DND-41 (cell line): ENCODE measurements around the gene ANKS1B.

Experiments used
- ATAC-seq: fragments of 200-7000 bp; cut with Tn5 transposase; 3 replicates; pipeline ENCODE4 v1.9.1; 2021; ENCODE audit warnings: low read depth; ENCODE audit not compliant: insufficient read depth
- DNase-seq: peaks from one replicate; pipeline ENCODE4 v3.0.0-alpha.2; 2020
- H2AFZ ChIP-seq: 2 replicates; pipeline ENCODE4 v1.6.0; 2012; ENCODE audit warnings: low read depth, low read length
- H3K27ac ChIP-seq: 2 replicates; pipeline ENCODE4 v1.5.1; 2012; ENCODE audit warnings: low read length, inconsistent platforms
- H3K27me3 ChIP-seq: fragments of 200-600 bp; sonication (generic); 2 replicates; pipeline ENCODE4 v1.6.0; 2012; ENCODE audit warnings: low read length, mild to moderate bottlenecking, inconsistent platforms; ENCODE audit not compliant: insufficient read depth, poor library complexity
- H3K36me3 ChIP-seq: 2 replicates; pipeline ENCODE4 v1.5.1; 2012; ENCODE audit warnings: low read length, inconsistent platforms; ENCODE audit not compliant: insufficient read depth
- H3K4me1 ChIP-seq: 2 replicates; pipeline ENCODE4 v1.5.1; 2012; ENCODE audit warnings: mild to moderate bottlenecking, low read length; ENCODE audit not compliant: insufficient read depth
- H3K4me2 ChIP-seq: 2 replicates; pipeline ENCODE4 v1.6.0; 2012; ENCODE audit warnings: mild to moderate bottlenecking, moderate library complexity, low read length, inconsistent platforms; ENCODE audit not compliant: insufficient read depth
- H3K4me3 ChIP-seq, 2 experiments: fragments of 200-600 bp in 1 of 2; shearing (Covaris generic) in 1 of 2; 2 replicates each; pipeline ENCODE4 v1.5.1; 2012 to 2016; ENCODE audit warnings: inconsistent platforms in 2 of 2, low read length in 2 of 2, mild to moderate bottlenecking in 2 of 2, low read depth in 1 of 2, moderate library complexity in 1 of 2
- H3K79me2 ChIP-seq: 2 replicates; pipeline ENCODE4 v1.6.0; 2012; ENCODE audit warnings: low read length, inconsistent platforms; ENCODE audit not compliant: insufficient read depth
- H3K9ac ChIP-seq: 2 replicates; pipeline ENCODE4 v1.6.0; 2012; ENCODE audit warnings: low read depth, mild to moderate bottlenecking, inconsistent platforms, low read length, moderate library complexity
- H3K9me3 ChIP-seq: 2 replicates; pipeline ENCODE4 v1.5.1; 2012; ENCODE audit warnings: low read length, moderate library complexity, mild to moderate bottlenecking, inconsistent platforms; ENCODE audit not compliant: insufficient read depth, severe bottlenecking
- H4K20me1 ChIP-seq: 2 replicates; pipeline ENCODE4 v1.6.0; 2012; ENCODE audit warnings: low read length; ENCODE audit not compliant: insufficient read depth
- EZH2 ChIP-seq: IDR thresholded peaks from 3 replicates; pipeline ENCODE4 v1.6.1; 2012; ENCODE audit warnings: borderline replicate concordance, low read depth, mild to moderate bottlenecking, moderate library complexity, low read length, inconsistent platforms; ENCODE audit not compliant: severe bottlenecking
- TF ChIP-seq, protein P1 (sequence below): IDR thresholded peaks from 2 replicates; pipeline ENCODE4 v1.5.1; 2012; ENCODE audit warnings: borderline replicate concordance, low read length, moderate library complexity, mild to moderate bottlenecking; ENCODE audit not compliant: poor library complexity, severe bottlenecking; ENCODE audit errors: extremely low read depth

ANKS1B gene

DNA sequence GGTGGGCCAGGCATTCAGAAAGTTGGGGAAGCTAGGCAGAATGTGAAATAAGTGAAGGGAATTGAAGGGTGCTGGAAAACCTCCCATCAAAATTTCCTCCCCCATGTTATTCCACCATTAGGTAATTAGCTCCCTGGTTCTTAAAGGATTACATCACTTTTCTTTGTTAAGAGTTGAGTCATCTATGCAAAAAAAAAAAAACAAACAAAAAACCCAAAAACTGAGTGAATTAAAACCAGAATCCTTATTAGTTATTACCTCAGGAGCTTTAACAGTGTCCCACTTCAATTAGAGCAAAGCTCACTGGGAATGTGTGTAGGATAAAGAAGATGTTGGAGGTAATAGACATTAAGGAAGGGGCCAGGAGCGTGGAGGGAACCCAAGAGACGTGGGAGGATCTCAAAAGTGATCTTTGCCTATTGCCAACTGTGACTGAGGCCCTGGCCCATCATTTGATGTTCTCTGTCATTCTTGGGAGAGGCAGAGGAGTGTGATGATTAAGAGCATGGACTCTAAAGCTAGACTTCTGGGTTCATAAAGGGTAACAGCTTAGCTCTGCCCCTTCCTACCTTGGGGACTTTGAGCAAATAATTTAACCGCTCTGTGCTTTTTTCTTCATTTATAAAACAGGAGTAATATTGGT is 975.0 kb downstream of the ANKS1B start:
- H3K4me1 ChIP-seq: no peaks in the 10 kb centered on the region
- peaks cover 9% of the 10 kb centered on the region for H3K27me3 ChIP-seq
- no peak overlapping the region for H2AFZ ChIP-seq
- H3K27ac ChIP-seq: no peak overlapping the region
- H3K36me3 ChIP-seq: no peaks in the 10 kb centered on the region
- no peak overlapping the region for H3K9ac ChIP-seq
- no peak overlapping the region for H3K4me3 ChIP-seq
- TF ChIP-seq, protein P1, sequence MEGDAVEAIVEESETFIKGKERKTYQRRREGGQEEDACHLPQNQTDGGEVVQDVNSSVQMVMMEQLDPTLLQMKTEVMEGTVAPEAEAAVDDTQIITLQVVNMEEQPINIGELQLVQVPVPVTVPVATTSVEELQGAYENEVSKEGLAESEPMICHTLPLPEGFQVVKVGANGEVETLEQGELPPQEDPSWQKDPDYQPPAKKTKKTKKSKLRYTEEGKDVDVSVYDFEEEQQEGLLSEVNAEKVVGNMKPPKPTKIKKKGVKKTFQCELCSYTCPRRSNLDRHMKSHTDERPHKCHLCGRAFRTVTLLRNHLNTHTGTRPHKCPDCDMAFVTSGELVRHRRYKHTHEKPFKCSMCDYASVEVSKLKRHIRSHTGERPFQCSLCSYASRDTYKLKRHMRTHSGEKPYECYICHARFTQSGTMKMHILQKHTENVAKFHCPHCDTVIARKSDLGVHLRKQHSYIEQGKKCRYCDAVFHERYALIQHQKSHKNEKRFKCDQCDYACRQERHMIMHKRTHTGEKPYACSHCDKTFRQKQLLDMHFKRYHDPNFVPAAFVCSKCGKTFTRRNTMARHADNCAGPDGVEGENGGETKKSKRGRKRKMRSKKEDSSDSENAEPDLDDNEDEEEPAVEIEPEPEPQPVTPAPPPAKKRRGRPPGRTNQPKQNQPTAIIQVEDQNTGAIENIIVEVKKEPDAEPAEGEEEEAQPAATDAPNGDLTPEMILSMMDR: no peak
- no peak for TF ChIP-seq EZH2
- no peaks in the 10 kb centered on the region for H3K79me2 ChIP-seq
- no peaks in the 10 kb centered on the region for H4K20me1 ChIP-seq
- DNase-seq (no peak), ATAC-seq (no peak)
- no peaks in the 10 kb centered on the region for H3K9me3 ChIP-seq
- H3K4me2 ChIP-seq: no peak overlapping the region

DNA sequence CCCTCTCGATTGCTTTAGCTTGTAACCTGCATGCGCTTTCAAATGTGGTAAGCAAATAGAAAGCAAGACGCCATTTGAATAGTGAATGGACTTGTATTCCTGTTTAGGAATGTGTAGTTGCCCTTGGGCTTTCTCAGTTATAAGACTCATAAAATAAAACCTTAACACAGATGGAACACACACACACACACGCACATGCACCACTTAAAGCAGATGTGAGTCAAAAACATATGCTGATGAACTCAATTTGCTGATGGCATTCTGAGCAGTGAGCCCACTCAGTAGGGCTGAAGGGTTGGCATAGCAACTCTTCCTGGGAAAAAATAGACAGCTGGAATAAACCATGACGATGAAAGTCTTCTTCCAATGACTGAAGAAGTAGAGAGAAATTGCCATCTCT is 979.1 kb downstream of the ANKS1B start:
- H3K36me3 ChIP-seq: no peaks in the 10 kb centered on the region
- no peaks in the 10 kb centered on the region for H3K4me1 ChIP-seq
- no peaks in the 10 kb centered on the region for H4K20me1 ChIP-seq
- TF ChIP-seq, protein P1: no peak
- no peak for TF ChIP-seq EZH2
- H3K27ac ChIP-seq: no peak overlapping the region
- no peaks in the 10 kb centered on the region for H3K79me2 ChIP-seq
- H3K27me3 ChIP-seq: peaks cover 5% of the 10 kb centered on the region
- no peak overlapping the region for H3K4me3 ChIP-seq
- H3K9me3 ChIP-seq: no peaks in the 10 kb centered on the region
- no peak overlapping the region for H2AFZ ChIP-seq
- no peak overlapping the region for H3K9ac ChIP-seq
- H3K4me2 ChIP-seq: no peak overlapping the region
- DNase-seq: no peak
- no peak for ATAC-seq

DNA sequence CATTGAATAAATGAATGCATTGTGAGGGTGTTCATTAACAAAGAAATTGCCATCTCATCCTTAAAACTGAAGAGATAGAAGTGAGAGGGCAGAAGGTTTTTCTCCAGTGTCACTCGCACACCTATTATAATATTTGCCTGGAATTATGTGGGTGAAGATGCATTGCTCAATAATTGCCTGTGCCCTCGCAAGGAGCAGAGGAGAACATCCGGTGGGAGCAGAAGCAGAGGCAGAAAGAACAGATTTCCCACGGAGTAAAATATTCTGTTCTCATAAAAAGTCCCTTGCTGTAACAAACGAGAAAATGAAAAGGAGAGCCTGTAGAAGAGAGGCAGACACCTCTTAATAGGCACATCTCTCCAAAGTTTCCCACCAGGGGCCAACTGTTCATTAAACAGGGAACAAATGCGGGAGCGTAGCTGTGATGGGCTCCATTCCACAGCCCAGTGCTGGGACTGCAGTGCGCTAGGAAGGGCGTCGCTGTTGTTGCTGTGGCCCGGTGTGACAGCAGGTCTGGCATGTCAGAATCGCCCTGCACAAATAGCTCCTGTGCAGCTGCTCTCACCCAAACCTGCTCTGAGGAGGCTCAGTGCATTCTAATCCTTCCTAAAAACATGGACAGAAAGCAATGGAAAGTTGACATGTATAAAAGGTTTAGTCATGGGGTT is 979.8 kb downstream of the ANKS1B start:
- no peak for DNase-seq
- H3K27ac ChIP-seq: no peak overlapping the region
- H3K79me2 ChIP-seq: no peaks in the 10 kb centered on the region
- H3K4me2 ChIP-seq: no peak overlapping the region
- no peaks in the 10 kb centered on the region for H4K20me1 ChIP-seq
- no peak overlapping the region for H2AFZ ChIP-seq
- H3K4me3 ChIP-seq: no peak overlapping the region
- H3K27me3 ChIP-seq: peaks cover 5% of the 10 kb centered on the region
- no peaks in the 10 kb centered on the region for H3K36me3 ChIP-seq
- TF ChIP-seq, protein P1: no peak
- TF ChIP-seq EZH2: no peak
- ATAC-seq: no peak
- no peak overlapping the region for H3K9ac ChIP-seq
- no peaks in the 10 kb centered on the region for H3K9me3 ChIP-seq
- H3K4me1 ChIP-seq: no peaks in the 10 kb centered on the region
